WTC11 (cell line): Measurements from ENCODE around the gene TMEM175. TPM values are rescaled to one million over a fixed set of nuclear protein-coding genes. Genes with fewer than 3 reads are reported as not detected.

ENCODE experiments used
- ATAC-seq: fragments of 200-7000 bp; cut with Tn5 transposase; 2 replicates; pipeline ENCODE4 v1.10.0; 2021; ENCODE audit warnings: mild to moderate bottlenecking, moderate library complexity
- CTCF ChIA-PET: fragments of 300-600 bp; sonication (Branson Sonifier 250); formaldehyde crosslinking; loops from one replicate; lab custom pipeline; 2021; ENCODE audit warnings: antibody characterized with exemption; lab: Charles Lee
- POLR2A ChIA-PET: fragments of 350-600 bp; sonication (Branson Sonifier 250); formaldehyde crosslinking; loops from one replicate; lab custom pipeline; 2021; ENCODE audit warnings: antibody characterized with exemption; lab: Charles Lee
- DNase-seq: peaks from one replicate; pipeline ENCODE4 v3.0.0; 2021; ENCODE audit warnings: low spot score
- H3K27ac Mint-ChIP-seq: 2 replicates; pipeline ENCODE4 v1.8.0; 2021; ENCODE audit warnings: mixed read lengths
- H3K27me3 Mint-ChIP-seq: 2 replicates; pipeline ENCODE4 v1.8.0; 2021; ENCODE audit warnings: low read depth, mild to moderate bottlenecking, moderate library complexity, mixed read lengths
- H3K36me3 Mint-ChIP-seq: 2 replicates; pipeline ENCODE4 v1.8.0; 2021; ENCODE audit warnings: mixed read lengths
- H3K4me1 Mint-ChIP-seq: 2 replicates; pipeline ENCODE4 v1.8.0; 2022; ENCODE audit warnings: mixed read lengths
- H3K4me3 Mint-ChIP-seq: 2 replicates; pipeline ENCODE4 v1.8.0; 2021; ENCODE audit warnings: mild to moderate bottlenecking, moderate library complexity, mixed read lengths
- H3K9me3 Mint-ChIP-seq: 2 replicates; pipeline ENCODE4 v1.8.0; 2021; ENCODE audit warnings: mixed read lengths
- CBFB ChIP-seq: sonication (generic); formaldehyde crosslinking; IDR thresholded peaks from 2 replicates; pipeline ENCODE4 v1.8.1; 2022; ENCODE audit warnings: mild to moderate bottlenecking, low read depth, missing genetic modification reagents
- CREB1 ChIP-seq: sonication (generic); formaldehyde crosslinking; IDR thresholded peaks from 2 replicates; pipeline ENCODE4 v1.8.0; 2023; ENCODE audit warnings: mild to moderate bottlenecking, missing genetic modification reagents
- GABPB1 ChIP-seq: sonication (generic); formaldehyde crosslinking; IDR thresholded peaks from 2 replicates; pipeline ENCODE4 v1.8.1; 2023; ENCODE audit warnings: mild to moderate bottlenecking, missing genetic modification reagents
- IRF2 ChIP-seq: sonication (generic); formaldehyde crosslinking; IDR thresholded peaks from 2 replicates; pipeline ENCODE4 v1.8.0; 2022; ENCODE audit warnings: low read depth, missing genetic modification reagents, borderline replicate concordance
- JUN ChIP-seq: sonication (generic); formaldehyde crosslinking; IDR thresholded peaks from 2 replicates; pipeline ENCODE4 v1.8.0; 2023; ENCODE audit warnings: mild to moderate bottlenecking, missing genetic modification reagents
- MYBL2 ChIP-seq: sonication (generic); formaldehyde crosslinking; IDR thresholded peaks from 2 replicates; pipeline ENCODE4 v1.8.1; 2023; ENCODE audit warnings: mild to moderate bottlenecking, moderate library complexity, missing genetic modification reagents
- NFYB ChIP-seq: sonication (generic); formaldehyde crosslinking; conservative IDR thresholded peaks from 2 replicates; pipeline ENCODE4 v1.8.0; 2022; ENCODE audit warnings: low read depth, missing genetic modification reagents
- NR3C1 ChIP-seq: sonication (generic); formaldehyde crosslinking; conservative IDR thresholded peaks from 2 replicates; pipeline ENCODE4 v1.8.1; 2023; ENCODE audit warnings: low read depth, mild to moderate bottlenecking, missing genetic modification reagents
- TCF7 ChIP-seq: sonication (generic); formaldehyde crosslinking; IDR thresholded peaks from 2 replicates; pipeline ENCODE4 v1.8.0; 2022; ENCODE audit warnings: mild to moderate bottlenecking, low read depth, missing genetic modification reagents, moderate library complexity
- total RNA-seq: library from RNA; stranded (reverse); gene quantifications from 3 replicates; pipeline ENCODE4 v1.2.3, GENCODE V29; 2021
- TF ChIP-seq, protein P1 (sequence below): sonication (generic); formaldehyde crosslinking; IDR thresholded peaks from 2 replicates; pipeline ENCODE4 v1.8.0; 2023; ENCODE audit warnings: mild to moderate bottlenecking, missing genetic modification reagents
- TF ChIP-seq, protein P2 (sequence below): fragments of 250-450 bp; sonication (Bioruptor Pico); IDR thresholded peaks from 2 replicates; pipeline ENCODE4 v1.9.0; 2021; ENCODE audit warnings: moderate library complexity, mild to moderate bottlenecking, inconsistent platforms, borderline replicate concordance
- TF ChIP-seq, protein P3 (sequence below): sonication (generic); formaldehyde crosslinking; IDR thresholded peaks from 2 replicates; pipeline ENCODE4 v1.8.1; 2023; ENCODE audit warnings: mild to moderate bottlenecking, missing genetic modification reagents, moderate library complexity
- TF ChIP-seq, protein P4 (sequence below): sonication (generic); formaldehyde crosslinking; conservative IDR thresholded peaks from 2 replicates; pipeline ENCODE4 v1.8.1; 2022; ENCODE audit warnings: mild to moderate bottlenecking, missing genetic modification reagents
- TF ChIP-seq, protein P5 (sequence below): sonication (generic); formaldehyde crosslinking; IDR thresholded peaks from 2 replicates; pipeline ENCODE4 v1.8.1; 2022; ENCODE audit warnings: low read depth, mild to moderate bottlenecking, moderate library complexity, missing genetic modification reagents, borderline replicate concordance
- TF ChIP-seq, protein P6 (sequence below): fragments of 200-600 bp; IDR thresholded peaks from 2 replicates; pipeline ENCODE4 v1.8.0; 2022; ENCODE audit warnings: antibody characterized with exemption

TMEM175 gene
- total RNA-seq, 1 experiment from 2014 or later, result 9.2 TPM

DNA sequence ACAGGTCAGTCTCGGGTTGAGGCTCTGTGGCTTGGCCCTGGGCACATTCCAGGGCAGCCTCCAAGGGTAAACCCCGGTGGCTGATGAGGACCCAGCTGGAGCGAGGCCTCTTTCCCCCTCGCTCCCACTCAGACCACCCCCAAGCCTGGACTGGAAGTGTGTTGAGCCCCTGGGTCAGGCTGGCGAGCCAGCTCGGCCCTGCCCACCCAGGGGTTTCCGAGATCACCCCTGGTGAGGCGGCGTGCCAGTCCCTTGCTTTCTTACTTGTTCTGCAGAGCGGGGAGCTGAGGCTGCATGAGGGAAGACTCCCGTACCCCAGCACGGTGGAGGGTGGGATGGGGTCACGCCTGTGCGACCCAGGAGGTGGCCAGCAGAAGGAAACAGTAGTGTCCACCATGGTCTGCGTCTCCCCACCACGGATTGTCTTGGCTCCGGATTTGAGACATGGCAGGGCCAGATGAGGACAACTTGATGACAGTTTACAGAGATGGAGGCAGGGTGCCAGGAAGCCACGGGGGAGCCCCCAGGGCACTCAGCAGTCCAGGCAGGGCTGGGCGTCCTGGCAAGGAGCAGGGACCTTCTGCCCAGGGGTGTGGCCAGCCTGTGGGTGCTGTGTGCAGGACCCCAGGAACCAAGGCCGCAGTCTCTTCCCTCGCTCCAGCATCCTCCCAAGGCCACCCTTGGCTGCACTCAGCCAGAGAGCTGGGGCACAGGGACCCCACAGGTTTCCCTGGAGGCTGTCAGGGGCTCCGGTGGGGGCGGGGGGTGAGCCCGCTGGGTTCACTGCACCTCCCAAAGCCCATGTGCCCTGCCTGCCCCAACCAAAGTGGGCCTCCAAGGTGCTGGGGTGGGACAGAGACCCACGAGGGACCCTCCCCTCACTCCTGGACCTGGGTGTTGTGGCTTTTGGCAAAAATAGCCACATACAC lies 72.6 kb downstream of the TMEM175 start (continued):
- TF ChIP-seq NR3C1 (CRISPR knock-in tag), result no peak

DNA sequence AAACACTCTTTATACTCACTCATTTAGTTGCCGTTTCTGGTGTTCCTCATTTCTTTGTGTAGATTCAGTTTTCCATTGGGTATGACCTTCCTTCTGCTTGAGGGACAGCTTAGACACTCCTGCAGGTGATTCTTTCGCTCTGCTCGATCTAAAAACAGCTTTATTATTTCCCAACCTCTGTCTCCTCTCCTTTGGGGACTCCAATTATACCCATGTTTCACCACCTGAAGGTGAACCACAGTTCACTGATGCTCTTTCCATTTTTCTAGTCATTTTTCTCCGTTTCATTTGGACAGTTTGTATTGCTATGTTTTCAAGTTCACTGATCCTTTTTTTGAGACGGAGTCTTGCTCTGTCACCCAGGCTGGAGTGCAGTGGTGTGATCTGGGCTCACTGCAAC lies 74.6 kb downstream of the TMEM175 start:
- POLR2A ChIA-PET, result no interaction called here
- ATAC-seq (no peak), DNase-seq (no peak)
- TF ChIP-seq, protein P1, sequence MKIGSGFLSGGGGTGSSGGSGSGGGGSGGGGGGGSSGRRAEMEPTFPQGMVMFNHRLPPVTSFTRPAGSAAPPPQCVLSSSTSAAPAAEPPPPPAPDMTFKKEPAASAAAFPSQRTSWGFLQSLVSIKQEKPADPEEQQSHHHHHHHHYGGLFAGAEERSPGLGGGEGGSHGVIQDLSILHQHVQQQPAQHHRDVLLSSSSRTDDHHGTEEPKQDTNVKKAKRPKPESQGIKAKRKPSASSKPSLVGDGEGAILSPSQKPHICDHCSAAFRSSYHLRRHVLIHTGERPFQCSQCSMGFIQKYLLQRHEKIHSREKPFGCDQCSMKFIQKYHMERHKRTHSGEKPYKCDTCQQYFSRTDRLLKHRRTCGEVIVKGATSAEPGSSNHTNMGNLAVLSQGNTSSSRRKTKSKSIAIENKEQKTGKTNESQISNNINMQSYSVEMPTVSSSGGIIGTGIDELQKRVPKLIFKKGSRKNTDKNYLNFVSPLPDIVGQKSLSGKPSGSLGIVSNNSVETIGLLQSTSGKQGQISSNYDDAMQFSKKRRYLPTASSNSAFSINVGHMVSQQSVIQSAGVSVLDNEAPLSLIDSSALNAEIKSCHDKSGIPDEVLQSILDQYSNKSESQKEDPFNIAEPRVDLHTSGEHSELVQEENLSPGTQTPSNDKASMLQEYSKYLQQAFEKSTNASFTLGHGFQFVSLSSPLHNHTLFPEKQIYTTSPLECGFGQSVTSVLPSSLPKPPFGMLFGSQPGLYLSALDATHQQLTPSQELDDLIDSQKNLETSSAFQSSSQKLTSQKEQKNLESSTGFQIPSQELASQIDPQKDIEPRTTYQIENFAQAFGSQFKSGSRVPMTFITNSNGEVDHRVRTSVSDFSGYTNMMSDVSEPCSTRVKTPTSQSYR, result no peak
- TF ChIP-seq TCF7 (CRISPR knock-in tag), result no peak
- TF ChIP-seq, protein P2, sequence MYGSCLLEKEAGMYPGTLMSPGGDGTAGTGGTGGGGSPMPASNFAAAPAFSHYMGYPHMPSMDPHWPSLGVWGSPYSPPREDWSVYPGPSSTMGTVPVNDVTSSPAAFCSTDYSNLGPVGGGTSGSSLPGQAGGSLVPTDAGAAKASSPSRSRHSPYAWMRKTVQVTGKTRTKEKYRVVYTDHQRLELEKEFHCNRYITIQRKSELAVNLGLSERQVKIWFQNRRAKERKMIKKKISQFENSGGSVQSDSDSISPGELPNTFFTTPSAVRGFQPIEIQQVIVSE (CRISPR knock-in tag), result no peak
- no peak for TF ChIP-seq MYBL2 (CRISPR knock-in tag)
- no peak for TF ChIP-seq CBFB (CRISPR knock-in tag)
- no peak for TF ChIP-seq GABPB1
- TF ChIP-seq, protein P3, sequence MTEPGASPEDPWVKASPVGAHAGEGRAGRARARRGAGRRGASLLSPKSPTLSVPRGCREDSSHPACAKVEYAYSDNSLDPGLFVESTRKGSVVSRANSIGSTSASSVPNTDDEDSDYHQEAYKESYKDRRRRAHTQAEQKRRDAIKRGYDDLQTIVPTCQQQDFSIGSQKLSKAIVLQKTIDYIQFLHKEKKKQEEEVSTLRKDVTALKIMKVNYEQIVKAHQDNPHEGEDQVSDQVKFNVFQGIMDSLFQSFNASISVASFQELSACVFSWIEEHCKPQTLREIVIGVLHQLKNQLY (CRISPR knock-in tag), result no peak
- no peak for TF ChIP-seq CREB1 (CRISPR knock-in tag)
- no peak for TF ChIP-seq JUN
- no peak for TF ChIP-seq IRF2 (CRISPR knock-in tag)
- TF ChIP-seq, protein P4, sequence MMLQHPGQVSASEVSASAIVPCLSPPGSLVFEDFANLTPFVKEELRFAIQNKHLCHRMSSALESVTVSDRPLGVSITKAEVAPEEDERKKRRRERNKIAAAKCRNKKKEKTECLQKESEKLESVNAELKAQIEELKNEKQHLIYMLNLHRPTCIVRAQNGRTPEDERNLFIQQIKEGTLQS (CRISPR knock-in tag), result no peak
- TF ChIP-seq, protein P5, sequence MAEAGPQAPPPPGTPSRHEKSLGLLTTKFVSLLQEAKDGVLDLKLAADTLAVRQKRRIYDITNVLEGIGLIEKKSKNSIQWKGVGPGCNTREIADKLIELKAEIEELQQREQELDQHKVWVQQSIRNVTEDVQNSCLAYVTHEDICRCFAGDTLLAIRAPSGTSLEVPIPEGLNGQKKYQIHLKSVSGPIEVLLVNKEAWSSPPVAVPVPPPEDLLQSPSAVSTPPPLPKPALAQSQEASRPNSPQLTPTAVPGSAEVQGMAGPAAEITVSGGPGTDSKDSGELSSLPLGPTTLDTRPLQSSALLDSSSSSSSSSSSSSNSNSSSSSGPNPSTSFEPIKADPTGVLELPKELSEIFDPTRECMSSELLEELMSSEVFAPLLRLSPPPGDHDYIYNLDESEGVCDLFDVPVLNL (CRISPR knock-in tag), result no peak
- TF ChIP-seq NFYB (CRISPR knock-in tag), result no peak
- TF ChIP-seq, protein P6, sequence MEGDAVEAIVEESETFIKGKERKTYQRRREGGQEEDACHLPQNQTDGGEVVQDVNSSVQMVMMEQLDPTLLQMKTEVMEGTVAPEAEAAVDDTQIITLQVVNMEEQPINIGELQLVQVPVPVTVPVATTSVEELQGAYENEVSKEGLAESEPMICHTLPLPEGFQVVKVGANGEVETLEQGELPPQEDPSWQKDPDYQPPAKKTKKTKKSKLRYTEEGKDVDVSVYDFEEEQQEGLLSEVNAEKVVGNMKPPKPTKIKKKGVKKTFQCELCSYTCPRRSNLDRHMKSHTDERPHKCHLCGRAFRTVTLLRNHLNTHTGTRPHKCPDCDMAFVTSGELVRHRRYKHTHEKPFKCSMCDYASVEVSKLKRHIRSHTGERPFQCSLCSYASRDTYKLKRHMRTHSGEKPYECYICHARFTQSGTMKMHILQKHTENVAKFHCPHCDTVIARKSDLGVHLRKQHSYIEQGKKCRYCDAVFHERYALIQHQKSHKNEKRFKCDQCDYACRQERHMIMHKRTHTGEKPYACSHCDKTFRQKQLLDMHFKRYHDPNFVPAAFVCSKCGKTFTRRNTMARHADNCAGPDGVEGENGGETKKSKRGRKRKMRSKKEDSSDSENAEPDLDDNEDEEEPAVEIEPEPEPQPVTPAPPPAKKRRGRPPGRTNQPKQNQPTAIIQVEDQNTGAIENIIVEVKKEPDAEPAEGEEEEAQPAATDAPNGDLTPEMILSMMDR, result no peak
- CTCF ChIA-PET, result no interaction called here
- Mint-ChIP-seq H3K27ac (no peak overlapping the region), H3K9me3 (peaks cover 7% of the 10 kb centered on the region; the same call in 1 of the 2 replicates), H3K27me3 (peaks cover 75% of the 10 kb centered on the region), H3K4me3 (no peak overlapping the region), H3K4me1 (peaks cover 10% of the 10 kb centered on the region), H3K36me3 (no peaks in the 10 kb centered on the region)

Other genes with a start within 250 kb of the TMEM175 start
- 5.8 to 6.8 TPM (median 6.7 TPM) in 3 replicates for gene SLC49A3, start 243.3 kb upstream of the TMEM175 start, total RNA-seq
- gene PCGF3, start 226.6 kb upstream of the TMEM175 start, total RNA-seq, result 59.2 to 65.7 TPM (median 62.8 TPM) in 3 replicates
- gene CPLX1, start 106.3 kb upstream of the TMEM175 start, total RNA-seq, result 1.5 to 3.5 TPM (median 2.0 TPM) in 3 replicates
- 108 to 121 TPM (median 108 TPM) in 3 replicates for gene GAK, start 144 bp upstream of the TMEM175 start, total RNA-seq
- gene DGKQ, start 41.1 kb downstream of the TMEM175 start, total RNA-seq, result 15.7 to 19.3 TPM (median 16.9 TPM) in 3 replicates
- gene IDUA, start 54.6 kb downstream of the TMEM175 start, total RNA-seq, result 8.5 to 9.7 TPM (median 8.7 TPM) in 3 replicates
- gene SLC26A1, start 60.9 kb downstream of the TMEM175 start, total RNA-seq, result 0.14 to 0.85 TPM (median 0.25 TPM) in 3 replicates
- gene FGFRL1, start 79.2 kb downstream of the TMEM175 start, total RNA-seq, result 25.9 to 30.6 TPM (median 27.3 TPM) in 3 replicates
- gene RNF212, start 181.1 kb downstream of the TMEM175 start, total RNA-seq, result 1.0 to 2.9 TPM (median 2.7 TPM) in 3 replicates
- 4.9 to 6.6 TPM (median 5.3 TPM) in 3 replicates for gene SPON2, start 240.1 kb downstream of the TMEM175 start, total RNA-seq